Neuronal stem cell (in vitro differentiated cells): ENCODE data around the gene ABCC5.
A peak's percentile ranks its signal among the peaks of the same experiment; 100 is the strongest.
"Not testable (repeated sequence)": the region's sequence is repeated elsewhere in the genome, so short reads cannot be mapped to it uniquely, and the experiment has no call there.

Experiments used
- DNase-seq: peaks from one replicate; pipeline ENCODE4 v3.0.0-alpha.2; 2013; ENCODE audit warnings: low spot score
- H2AFZ ChIP-seq: one replicate; pipeline ENCODE4 v1.6.1; 2013; ENCODE audit warnings: mild to moderate bottlenecking, low read length, inconsistent platforms
- H2AK5ac ChIP-seq: 2 replicates; pipeline ENCODE4 v1.6.1; 2013; ENCODE audit warnings: low read depth, mild to moderate bottlenecking, inconsistent platforms, low read length, moderate library complexity, mixed read lengths
- H2BK120ac ChIP-seq: 2 replicates; pipeline ENCODE4 v1.6.1; 2013; ENCODE audit warnings: low read depth, mild to moderate bottlenecking, inconsistent platforms, low read length, moderate library complexity, mixed read lengths
- H2BK12ac ChIP-seq: one replicate; pipeline ENCODE4 v1.6.1; 2013; ENCODE audit warnings: low read length, inconsistent platforms
- H2BK15ac ChIP-seq: 2 replicates; pipeline ENCODE4 v1.6.1; 2013; ENCODE audit warnings: mild to moderate bottlenecking, low read length, inconsistent platforms, mixed read lengths
- H2BK5ac ChIP-seq: one replicate; pipeline ENCODE4 v1.6.1; 2013; ENCODE audit warnings: inconsistent platforms, mild to moderate bottlenecking, low read length, moderate library complexity
- H3K14ac ChIP-seq: one replicate; pipeline ENCODE4 v1.6.1; 2013; ENCODE audit warnings: low read length, inconsistent platforms
- H3K18ac ChIP-seq: 2 replicates; pipeline ENCODE4 v1.6.1; 2013; ENCODE audit warnings: low read length, inconsistent platforms
- H3K23ac ChIP-seq: 2 replicates; pipeline ENCODE4 v1.6.1; 2013; ENCODE audit warnings: low read depth, mild to moderate bottlenecking, mixed read lengths, low read length, inconsistent platforms; ENCODE audit not compliant: poor library complexity
- H3K27ac ChIP-seq: replicated peaks from 3 replicates; pipeline ENCODE4 v1.5.1; 2013; ENCODE audit warnings: low read length, inconsistent platforms
- H3K27me3 ChIP-seq, 3 experiments: 2 replicates each; pipeline ENCODE4 v1.6.1; 2013; ENCODE audit warnings: low read length in 3 of 3, mild to moderate bottlenecking in 2 of 3, inconsistent platforms in 1 of 3, low read depth in 1 of 3, mixed read lengths in 1 of 3, moderate library complexity in 1 of 3; ENCODE audit not compliant: control insufficient read depth in 3 of 3, insufficient read depth in 3 of 3
- H3K36me3 ChIP-seq, 2 donors: replicated peaks in 1 of 2; 2 replicates each; pipeline ENCODE4 v1.6.1; 2013; ENCODE audit warnings: low read length in 2 of 2; ENCODE audit not compliant: control insufficient read depth in 2 of 2, insufficient read depth in 2 of 2
- H3K4ac ChIP-seq: 2 replicates; pipeline ENCODE4 v1.6.1; 2013; ENCODE audit warnings: inconsistent platforms, mild to moderate bottlenecking, low read length, moderate library complexity
- H3K4me1 ChIP-seq, 2 donors: 1 replicate in 1 of 2; 2 replicates in 1 of 2; pipeline ENCODE4 v1.6.1; 2013; ENCODE audit warnings: low read length in 2 of 2, low read depth in 1 of 2; ENCODE audit not compliant: control insufficient read depth in 2 of 2, insufficient read depth in 1 of 2
- H3K4me2 ChIP-seq: one replicate; pipeline ENCODE4 v1.6.1; 2013; ENCODE audit warnings: mild to moderate bottlenecking, low read length, inconsistent platforms; ENCODE audit not compliant: insufficient read depth, poor library complexity, severe bottlenecking
- H3K4me3 ChIP-seq, 2 donors: 2 replicates each; pipeline ENCODE4 v1.5.1; 2013; ENCODE audit warnings: low read length in 2 of 2, mild to moderate bottlenecking in 2 of 2, inconsistent platforms in 1 of 2, moderate library complexity in 1 of 2
- H3K79me1 ChIP-seq: one replicate; pipeline ENCODE4 v1.6.1; 2013; ENCODE audit warnings: low read depth, mild to moderate bottlenecking, inconsistent platforms, low read length, moderate library complexity
- H3K9ac ChIP-seq: one replicate; pipeline ENCODE4 v1.6.1; 2013; ENCODE audit warnings: mild to moderate bottlenecking, low read depth, low read length, inconsistent platforms; ENCODE audit not compliant: poor library complexity
- H3K9me3 ChIP-seq, 2 donors: replicated peaks in 1 of 2; 2 replicates each; pipeline versions ENCODE3 to v1.6.1; 2013; ENCODE audit warnings: low read length in 2 of 2, mild to moderate bottlenecking in 2 of 2, inconsistent platforms in 1 of 2, low read depth in 1 of 2, mixed read lengths in 1 of 2, moderate library complexity in 1 of 2; ENCODE audit not compliant: control insufficient read depth in 2 of 2, insufficient read depth in 1 of 2
- H4K8ac ChIP-seq: one replicate; pipeline ENCODE4 v1.6.1; 2013; ENCODE audit warnings: low read depth, mild to moderate bottlenecking, inconsistent platforms, low read length, moderate library complexity
- H4K91ac ChIP-seq: one replicate; pipeline ENCODE4 v1.6.1; 2013; ENCODE audit warnings: low read length, low read depth, mild to moderate bottlenecking, inconsistent platforms; ENCODE audit not compliant: poor library complexity
- WGBS, 2 donors: extraction: QIAGEN DNeasy Blood & Tissue Kit; methylation state at CpG; one replicate each; pipeline ENCODE4 v1.1.7; 2013; ENCODE audit warnings: missing lambda C conversion rate in 2 of 2, mixed read lengths in 1 of 2; ENCODE audit not compliant: insufficient read length in 2 of 2, insufficient replicate concordance in 1 of 2; ENCODE audit errors: extremely low coverage in 2 of 2; 5-methylcytosine and 5-hydroxymethylcytosine counted together

ABCC5 gene

DNA sequence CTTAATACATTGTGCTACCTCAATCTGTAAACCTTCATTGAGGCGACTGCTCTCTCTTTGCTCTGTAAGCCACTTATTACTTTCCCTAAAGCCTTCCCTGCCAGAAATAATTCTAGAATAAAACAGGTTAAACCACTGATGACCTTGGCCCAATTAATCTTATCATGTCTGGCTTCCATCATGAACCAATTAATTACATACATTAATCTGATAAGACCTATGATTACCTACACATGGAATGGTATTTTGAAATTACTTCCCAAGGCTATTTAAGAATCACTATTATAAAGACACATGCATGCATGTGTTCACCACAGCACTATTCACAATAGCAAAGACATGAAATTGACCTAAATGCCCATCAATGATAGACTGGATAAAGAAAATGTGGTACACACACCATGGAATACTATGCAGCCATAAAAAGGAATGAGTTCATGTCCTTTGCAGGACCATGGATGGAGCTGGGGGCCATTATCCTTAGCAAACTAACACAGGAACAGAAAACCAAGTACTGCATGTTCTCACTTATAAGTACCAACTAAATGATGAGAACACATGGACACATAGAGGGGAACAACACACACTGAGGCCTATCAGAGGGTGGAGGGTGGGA lies 10.7 kb upstream of the ABCC5 start:
- H2BK15ac ChIP-seq, H3K23ac ChIP-seq, H3K27ac ChIP-seq, H3K9ac ChIP-seq, H2BK5ac ChIP-seq, H3K27me3 ChIP-seq, H3K4me1 ChIP-seq, H2AFZ ChIP-seq, H3K9me3 ChIP-seq, H3K4me3 ChIP-seq, H2BK120ac ChIP-seq, H3K18ac ChIP-seq, H3K4ac ChIP-seq, H3K36me3 ChIP-seq, H3K79me1 ChIP-seq, H2BK12ac ChIP-seq, DNase-seq, H3K4me2 ChIP-seq, H2AK5ac ChIP-seq, H4K91ac ChIP-seq, H3K14ac ChIP-seq, H4K8ac ChIP-seq: not testable (repeated sequence)
- WGBS, 2 donors, result no CpG with 5 or more reads among the region's 1 CpG

DNA sequence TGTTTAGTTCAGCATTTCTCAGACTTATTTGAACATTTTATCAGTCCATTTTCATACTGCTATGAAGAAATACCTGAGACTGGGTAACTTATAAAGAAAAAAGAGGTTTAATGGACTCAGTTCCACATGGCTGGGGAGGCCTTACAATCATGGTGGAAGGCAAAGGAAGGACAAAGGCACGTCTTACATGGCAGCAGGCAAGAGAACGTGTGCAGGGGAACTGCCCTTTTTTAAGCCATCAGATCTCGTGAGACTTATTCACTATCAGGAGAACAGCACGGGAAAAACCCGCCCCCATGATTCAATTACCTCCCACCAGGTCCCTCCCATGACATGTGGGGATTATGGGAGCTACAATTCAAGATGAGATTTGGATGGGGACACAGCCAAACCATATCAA lies 7.6 kb upstream of the ABCC5 start:
- H2BK120ac ChIP-seq, H2AFZ ChIP-seq, H3K36me3 ChIP-seq, H3K14ac ChIP-seq, H2BK15ac ChIP-seq, DNase-seq, H3K4me3 ChIP-seq, H3K23ac ChIP-seq, H3K27me3 ChIP-seq, H3K9me3 ChIP-seq, H4K91ac ChIP-seq, H4K8ac ChIP-seq, H3K79me1 ChIP-seq, H3K27ac ChIP-seq, H3K4ac ChIP-seq, H2BK5ac ChIP-seq, H3K9ac ChIP-seq, H3K4me1 ChIP-seq, H3K18ac ChIP-seq, H3K4me2 ChIP-seq, H2AK5ac ChIP-seq, H2BK12ac ChIP-seq: not testable (repeated sequence)
- no CpG with 5 or more reads among the region's 5 CpGs for WGBS, 2 donors

DNA sequence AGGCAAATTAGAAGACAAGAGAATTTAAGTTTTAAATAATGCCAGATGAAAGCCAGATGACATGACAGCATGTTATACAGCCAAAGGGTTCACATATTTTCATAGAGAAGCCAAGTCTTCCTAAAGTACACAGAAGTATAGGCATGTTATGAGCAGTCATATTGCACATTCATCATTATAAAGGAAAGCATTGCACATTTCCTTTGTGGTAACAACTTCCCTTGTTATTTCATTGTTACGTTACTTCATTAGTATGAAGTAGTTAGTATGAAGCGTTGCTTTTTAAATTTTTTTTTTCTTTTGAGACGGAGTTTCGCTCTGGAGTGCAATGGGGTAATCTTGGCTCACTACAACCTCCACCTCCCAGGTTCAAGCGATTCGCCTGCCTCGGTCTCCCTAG lies 4.6 kb upstream of the ABCC5 start:
- no CpG with 5 or more reads among the region's 7 CpGs for WGBS, 2 donors
- Histone ChIP-seq H2BK15ac (no peak overlapping the region), H3K36me3 (no peaks in the 10 kb centered on the region), H4K8ac (no peak overlapping the region), H3K27me3 (peaks cover 0 to 6% (median 0%) of the 10 kb centered on the region in 3 experiments), H3K23ac (no peak overlapping the region), H3K4ac (no peak overlapping the region), H2BK12ac (no peak overlapping the region), H3K4me2 (no peak overlapping the region), H3K14ac (no peak overlapping the region), H3K79me1 (peaks cover 3% of the 10 kb centered on the region), H4K91ac (no peak overlapping the region), H3K9ac (no peak overlapping the region), H3K4me1 (no peaks in the 10 kb centered on the region), H2BK120ac (no peak overlapping the region), H3K9me3 (no peaks in the 10 kb centered on the region), H2BK5ac (no peak overlapping the region), H3K18ac (no peak overlapping the region), H3K4me3 (no peak overlapping the region), H3K27ac (no peak overlapping the region), H2AK5ac (no peak overlapping the region), H2AFZ (no peak overlapping the region)
- DNase-seq, result no peak

DNA sequence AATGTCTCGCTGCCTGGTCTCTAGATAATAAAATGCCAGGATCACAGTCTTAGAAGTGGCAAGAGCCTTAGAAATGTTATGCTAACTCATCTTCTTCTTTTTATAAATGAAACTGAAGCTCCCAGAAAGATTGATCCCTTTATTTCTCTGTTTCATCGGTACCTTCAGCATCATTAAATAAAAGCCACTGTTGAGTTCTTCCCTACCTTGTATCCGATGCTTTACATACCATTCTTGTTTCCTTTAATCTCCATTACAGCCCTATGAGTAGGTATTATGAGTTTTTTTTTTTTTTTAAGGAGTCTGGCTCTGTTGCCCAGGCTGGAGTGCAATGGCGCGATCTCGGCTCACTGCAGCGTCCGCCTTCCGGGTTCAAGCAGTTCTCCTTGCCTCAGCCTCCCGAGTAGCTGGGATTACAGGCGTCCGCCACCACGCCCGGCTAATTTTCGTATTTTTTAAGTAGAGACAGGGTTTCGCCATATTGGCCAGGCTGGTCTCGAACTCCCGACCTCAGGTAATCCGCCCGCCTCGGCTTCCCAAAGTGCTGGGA lies 815 bp upstream of the ABCC5 start:
- H4K8ac ChIP-seq, result no peak overlapping the region
- no peak overlapping the region for H2BK5ac ChIP-seq
- peak overlapping the region; percentile 90 to 100 for H3K4me3 ChIP-seq
- H2BK120ac ChIP-seq, result no peak overlapping the region
- no peak overlapping the region for H3K4ac ChIP-seq
- H3K4me1 ChIP-seq, result peaks cover 4 to 6% of the 10 kb centered on the region in 2 donors
- no CpG with 5 or more reads among the region's 21 CpGs for WGBS, 2 donors
- peak overlapping the region; percentile 88 for H3K9ac ChIP-seq
- H3K4me2 ChIP-seq, result peak overlapping the region; percentile 68
- H3K27ac ChIP-seq, result no peak overlapping the region
- peak overlapping the region; percentile 84 for H3K18ac ChIP-seq
- no peak overlapping the region for H2AK5ac ChIP-seq
- peaks cover 8% of the 10 kb centered on the region for H3K79me1 ChIP-seq
- H3K14ac ChIP-seq, result no peak overlapping the region
- H3K9me3 ChIP-seq, result no peaks in the 10 kb centered on the region
- H2AFZ ChIP-seq, result peak overlapping the region; percentile 100
- peaks cover 0 to 3% (median 0%) of the 10 kb centered on the region in 3 experiments for H3K27me3 ChIP-seq
- no peak overlapping the region for H3K23ac ChIP-seq
- peaks cover 2 to 7% of the 10 kb centered on the region in 2 donors for H3K36me3 ChIP-seq
- H2BK15ac ChIP-seq, result no peak overlapping the region
- H4K91ac ChIP-seq, result no peak overlapping the region
- DNase-seq, result no peak
- no peak overlapping the region for H2BK12ac ChIP-seq
